RWPE1 (cell line): ENCODE measurements around the gene NPAS1.

Experiments
- CTCF ChIA-PET: fragments of 350-600 bp; sonication (Branson Sonifier 250); formaldehyde crosslinking; extraction: SDS; loops from one replicate; lab custom pipeline; 2021; lab: Yijun Ruan, JAX
- POLR2A ChIA-PET: fragments of 400-600 bp; formaldehyde crosslinking; extraction: SDS; loops from one replicate; lab custom pipeline; 2020; ENCODE audit warnings: antibody characterized with exemption; ENCODE audit not compliant: low non-redundant PET; lab: Yijun Ruan, JAX
- DNase-seq: peaks from one replicate; pipeline ENCODE4 v3.0.0; 2012; ENCODE audit warnings: low spot score
- H3K27ac ChIP-seq: fragments of 450-650 bp; 2 replicates; pipeline ENCODE4 v1.5.1; 2017
- TF ChIP-seq, protein P1 (sequence below): fragments of 450-650 bp; conservative IDR thresholded peaks from 2 replicates; pipeline ENCODE4 v1.5.1; 2017; ENCODE audit warnings: low read depth, mild to moderate bottlenecking

NPAS1 gene

DNA sequence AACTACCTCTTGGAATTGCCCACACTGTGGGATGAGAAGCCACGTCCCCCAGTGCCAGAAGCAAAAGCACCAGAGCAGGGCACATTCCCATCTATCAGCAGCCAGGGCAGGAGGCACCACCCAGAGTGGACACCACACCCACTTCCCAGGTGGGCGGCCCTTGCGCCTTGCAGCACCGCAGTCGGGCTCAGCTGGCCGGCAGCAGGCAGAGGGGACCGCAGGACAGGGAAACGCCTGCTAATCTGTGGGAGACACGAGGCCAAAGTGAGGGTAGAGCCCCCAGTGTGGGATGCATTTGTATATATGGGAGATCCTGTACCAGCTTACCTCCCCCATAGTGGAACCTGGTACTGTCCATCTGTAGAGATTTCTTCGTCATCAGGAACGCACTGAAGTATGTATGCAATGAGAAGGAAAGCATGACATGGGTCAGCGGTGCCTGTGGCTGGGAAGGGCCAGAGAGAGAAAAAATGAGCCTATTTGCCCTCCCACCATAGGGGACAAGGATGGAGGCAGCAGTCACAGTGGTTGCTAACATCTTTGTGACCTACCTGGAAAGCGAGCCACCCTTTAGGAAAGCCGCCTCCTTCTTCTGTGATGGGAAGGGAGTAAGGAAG, 30.9 kb upstream of the NPAS1 start:
- DNase-seq, result no peak
- H3K27ac ChIP-seq, result peak overlapping the region; percentile 65
- ChIA-PET CTCF (interaction anchor here (0.6 to 1.2 kb wide), 3 partner anchors 51 to 533 kb away, joined by 4 to 7 read pairs (median 7); no protein-coding TSS in a partner anchor), POLR2A (interaction anchor here (1.0 kb wide), 1 partner anchor 63 kb away, joined by 3 read pairs; no protein-coding TSS in a partner anchor)
- TF ChIP-seq, protein P1, sequence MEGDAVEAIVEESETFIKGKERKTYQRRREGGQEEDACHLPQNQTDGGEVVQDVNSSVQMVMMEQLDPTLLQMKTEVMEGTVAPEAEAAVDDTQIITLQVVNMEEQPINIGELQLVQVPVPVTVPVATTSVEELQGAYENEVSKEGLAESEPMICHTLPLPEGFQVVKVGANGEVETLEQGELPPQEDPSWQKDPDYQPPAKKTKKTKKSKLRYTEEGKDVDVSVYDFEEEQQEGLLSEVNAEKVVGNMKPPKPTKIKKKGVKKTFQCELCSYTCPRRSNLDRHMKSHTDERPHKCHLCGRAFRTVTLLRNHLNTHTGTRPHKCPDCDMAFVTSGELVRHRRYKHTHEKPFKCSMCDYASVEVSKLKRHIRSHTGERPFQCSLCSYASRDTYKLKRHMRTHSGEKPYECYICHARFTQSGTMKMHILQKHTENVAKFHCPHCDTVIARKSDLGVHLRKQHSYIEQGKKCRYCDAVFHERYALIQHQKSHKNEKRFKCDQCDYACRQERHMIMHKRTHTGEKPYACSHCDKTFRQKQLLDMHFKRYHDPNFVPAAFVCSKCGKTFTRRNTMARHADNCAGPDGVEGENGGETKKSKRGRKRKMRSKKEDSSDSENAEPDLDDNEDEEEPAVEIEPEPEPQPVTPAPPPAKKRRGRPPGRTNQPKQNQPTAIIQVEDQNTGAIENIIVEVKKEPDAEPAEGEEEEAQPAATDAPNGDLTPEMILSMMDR, result no peak

DNA sequence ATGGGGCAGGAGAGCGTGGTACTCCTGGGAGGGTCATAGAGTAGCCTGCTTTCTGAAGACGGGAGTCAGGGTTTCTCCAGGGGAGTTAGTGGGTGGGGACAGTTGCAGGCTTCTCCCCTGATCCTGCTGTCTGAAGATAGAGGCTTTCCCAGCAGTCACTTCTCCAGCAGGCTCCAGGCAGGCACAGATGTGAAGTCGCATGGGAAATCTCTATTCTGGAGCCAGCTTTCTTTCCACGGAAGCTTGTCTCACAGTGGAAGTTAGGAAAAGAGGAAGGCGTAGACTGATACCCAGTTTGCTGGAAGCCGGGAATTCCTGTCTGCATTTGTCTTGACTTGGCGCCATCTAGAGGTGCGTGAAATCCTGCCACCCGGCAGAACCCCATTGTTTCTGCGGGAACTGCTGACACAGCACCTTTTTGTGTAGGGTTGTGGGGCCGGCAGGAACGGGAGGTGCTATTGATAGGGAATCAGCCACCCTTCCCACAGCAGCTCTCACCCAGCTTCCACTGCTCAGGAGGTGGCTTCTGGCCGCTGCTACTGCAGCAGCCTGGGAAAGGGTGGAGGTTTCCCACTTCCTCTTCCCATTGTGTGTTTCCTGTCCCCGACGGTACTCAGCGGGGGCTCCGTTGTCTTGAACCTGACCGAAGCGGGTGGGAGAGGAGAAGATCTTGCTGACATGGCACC, 28.5 kb upstream of the NPAS1 start:
- POLR2A ChIA-PET, result no interaction called here
- CTCF ChIA-PET, result interaction anchor here (0.6 to 2.6 kb wide), 21 partner anchors 11 to 250 kb away, joined by 3 to 13 read pairs (median 3); partner anchors contain the start of genes ARHGAP35 and SLC1A5
- TF ChIP-seq, protein P1, result peak; percentile 84
- peak overlapping the region; percentile 65 for H3K27ac ChIP-seq
- peak; percentile 72 for DNase-seq

DNA sequence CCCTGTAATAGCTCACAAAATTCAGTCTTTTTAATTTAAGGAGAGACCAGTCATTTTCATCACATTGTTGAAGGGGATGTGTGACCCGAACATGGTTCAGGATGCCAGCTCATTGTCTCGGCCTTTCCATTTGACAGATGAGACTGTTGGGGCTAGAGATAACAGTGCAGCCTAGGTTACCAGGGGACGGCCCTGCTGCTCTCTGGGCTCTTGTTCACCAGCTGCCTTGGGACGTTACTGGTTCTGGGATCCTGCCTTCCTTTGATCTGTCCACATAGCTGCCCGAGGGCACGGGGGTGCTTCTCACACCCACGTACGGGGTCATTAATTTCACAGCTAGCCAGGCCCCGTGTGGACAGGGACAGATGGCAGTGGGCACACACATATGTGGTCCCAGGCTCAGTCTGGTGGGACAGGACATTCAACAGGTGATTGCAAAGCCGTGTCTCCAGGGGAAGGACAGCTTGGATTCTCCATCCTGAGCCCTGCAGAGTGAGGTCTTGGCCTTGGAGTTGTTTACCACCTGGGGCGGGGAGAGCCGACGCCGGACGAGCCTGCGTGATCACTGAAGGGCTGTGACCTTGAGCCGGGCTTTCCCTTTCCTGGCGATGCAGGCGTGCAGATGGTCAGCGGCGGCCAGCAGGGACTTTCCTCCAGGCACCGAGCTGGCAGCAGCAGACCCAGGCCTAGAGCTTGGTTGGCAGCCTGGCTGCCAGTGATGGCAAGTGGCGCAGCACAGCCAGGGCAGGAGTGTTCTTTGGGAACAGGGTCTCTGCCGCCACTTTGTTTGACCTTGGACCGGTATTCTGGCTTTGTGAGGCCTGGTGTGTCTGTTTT, 26.7 kb upstream of the NPAS1 start:
- POLR2A ChIA-PET, result interaction anchor here (0.6 kb wide), 1 partner anchor 124 kb away, joined by 4 read pairs; no protein-coding TSS in a partner anchor
- H3K27ac ChIP-seq, result peak overlapping the region; percentile 17
- no peak for DNase-seq
- TF ChIP-seq, protein P1, result no peak
- CTCF ChIA-PET, result interaction anchor here (0.6 to 2.6 kb wide), 7 partner anchors 9 to 220 kb away, joined by 3 to 13 read pairs (median 4); no protein-coding TSS in a partner anchor

DNA sequence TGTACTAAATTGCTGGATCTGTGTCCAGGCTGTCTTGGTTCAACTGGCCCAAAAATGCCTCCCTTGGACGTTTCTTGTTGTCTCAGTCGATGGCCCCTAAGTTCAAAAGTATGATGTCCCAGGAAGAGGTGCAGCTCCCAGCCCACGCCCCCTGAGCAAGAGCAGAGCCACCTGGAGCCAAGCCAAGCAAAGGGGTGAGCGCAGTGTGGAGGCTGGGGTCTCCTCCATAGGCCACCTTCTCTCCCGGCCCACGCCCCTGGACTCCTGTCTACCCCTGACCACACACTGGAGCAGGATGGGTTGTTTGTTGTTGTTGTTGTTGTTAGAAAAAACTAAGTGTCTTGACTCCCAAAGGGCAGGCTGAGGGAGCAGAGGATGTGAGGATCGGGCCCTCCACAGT, 26.0 kb upstream of the NPAS1 start:
- peak overlapping the region; percentile 17 for H3K27ac ChIP-seq
- DNase-seq, result no peak
- TF ChIP-seq, protein P1, result no peak
- CTCF ChIA-PET, result interaction anchor here (0.6 to 1.0 kb wide), 2 partner anchors 136 to 355 kb away, joined by 3 to 4 read pairs; no protein-coding TSS in a partner anchor
- POLR2A ChIA-PET, result no interaction called here

DNA sequence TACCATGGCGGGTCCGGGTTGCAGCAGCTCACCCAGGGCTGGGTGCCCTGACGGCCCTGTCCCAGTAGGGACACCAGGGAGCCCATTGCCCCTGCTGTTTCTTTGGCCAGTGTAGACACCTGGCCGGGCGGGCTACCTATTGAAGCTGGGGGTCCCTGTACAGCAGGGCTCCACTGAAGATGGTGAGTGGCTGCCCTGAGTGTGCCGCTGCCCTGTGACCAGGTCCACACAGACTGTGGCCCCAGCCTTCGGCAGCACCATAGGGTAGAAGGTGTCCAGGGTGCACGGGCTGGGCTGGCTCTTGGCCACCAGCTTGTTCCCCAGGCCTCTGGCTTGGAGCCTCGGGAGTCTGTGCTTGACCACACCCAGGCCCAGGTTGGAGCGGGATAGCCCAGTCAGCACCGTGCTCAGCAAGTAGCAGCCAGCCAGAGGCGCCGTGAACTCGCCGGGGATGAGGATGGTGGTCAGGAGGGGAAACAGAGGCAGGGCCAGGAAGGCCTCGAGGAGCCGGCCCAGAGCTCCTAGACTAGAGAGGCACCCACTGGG, 25.4 kb upstream of the NPAS1 start:
- no peak for DNase-seq
- ChIA-PET POLR2A (no interaction called here), CTCF (interaction anchor here (0.6 to 0.7 kb wide), 3 partner anchors 10 to 377 kb away, joined by 3 to 4 read pairs (median 3); no protein-coding TSS in a partner anchor)
- TF ChIP-seq, protein P1, result no peak
- H3K27ac ChIP-seq, result peak overlapping the region; percentile 17
